ENCODE measurements around the gene GTF2IRD2. TPM values are rescaled to one million over a fixed set of nuclear protein-coding genes. Genes with fewer than 3 reads are reported as not detected.
"Not testable (repeated sequence)": the region's sequence is repeated elsewhere in the genome, so short reads cannot be mapped to it uniquely, and the experiment has no call there.

Gene GTF2IRD2
- 1 to 10 TPM; 4.1 to 4.6 TPM for total RNA-seq

DNA sequence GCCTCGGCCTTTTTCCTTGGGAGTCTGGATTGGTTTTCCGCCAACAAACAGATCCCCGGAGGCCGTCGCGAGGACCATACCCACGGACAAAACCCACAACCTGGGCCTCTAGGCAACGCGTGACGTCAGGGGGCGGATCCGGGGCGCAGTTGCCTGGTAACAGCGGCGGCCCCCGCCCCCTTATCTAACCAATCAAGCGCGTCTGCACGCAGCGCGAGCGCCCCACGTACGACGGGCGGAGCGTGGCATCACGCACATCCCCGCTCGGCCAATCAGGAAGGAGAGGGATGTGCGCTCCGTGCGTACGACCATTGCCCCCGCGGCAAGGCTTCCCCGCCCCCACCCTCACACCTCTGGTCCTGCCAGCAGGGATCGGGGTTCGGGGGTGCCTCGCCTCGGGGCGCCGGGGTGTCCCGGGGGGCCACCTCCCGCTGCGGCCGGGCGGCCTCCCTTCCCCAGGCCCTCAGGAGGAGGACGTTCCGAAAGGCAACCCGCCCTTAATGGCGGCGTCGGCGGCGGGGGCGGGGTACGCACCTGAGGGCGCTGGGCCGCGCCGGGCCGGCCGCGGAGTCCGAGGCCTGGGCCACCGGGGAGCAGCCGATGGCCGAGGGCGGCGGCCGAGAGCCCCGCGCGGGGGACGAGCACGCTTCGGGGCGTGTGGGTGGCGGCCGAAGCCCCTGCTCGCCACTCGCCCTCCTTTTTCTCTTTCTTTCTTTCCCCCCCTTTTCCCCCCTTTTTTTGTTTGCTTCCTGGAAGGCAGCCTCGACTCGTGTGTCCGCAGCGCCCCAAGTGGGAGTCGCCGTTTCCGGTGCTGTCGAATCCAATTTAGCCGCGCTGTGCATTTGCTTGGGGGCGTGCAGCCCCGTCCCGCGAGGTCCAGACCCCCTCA is at the start of gene GTF2IRD2:
Gene GTF2IRD2, minus strand, starts transcription at position 773 of the 889 bp plus-strand sequence. CDS start 15,227 bp downstream, outside the sequence.
- H3K36me3 Mint-ChIP-seq, DNase-seq: not testable (repeated sequence)

DNA sequence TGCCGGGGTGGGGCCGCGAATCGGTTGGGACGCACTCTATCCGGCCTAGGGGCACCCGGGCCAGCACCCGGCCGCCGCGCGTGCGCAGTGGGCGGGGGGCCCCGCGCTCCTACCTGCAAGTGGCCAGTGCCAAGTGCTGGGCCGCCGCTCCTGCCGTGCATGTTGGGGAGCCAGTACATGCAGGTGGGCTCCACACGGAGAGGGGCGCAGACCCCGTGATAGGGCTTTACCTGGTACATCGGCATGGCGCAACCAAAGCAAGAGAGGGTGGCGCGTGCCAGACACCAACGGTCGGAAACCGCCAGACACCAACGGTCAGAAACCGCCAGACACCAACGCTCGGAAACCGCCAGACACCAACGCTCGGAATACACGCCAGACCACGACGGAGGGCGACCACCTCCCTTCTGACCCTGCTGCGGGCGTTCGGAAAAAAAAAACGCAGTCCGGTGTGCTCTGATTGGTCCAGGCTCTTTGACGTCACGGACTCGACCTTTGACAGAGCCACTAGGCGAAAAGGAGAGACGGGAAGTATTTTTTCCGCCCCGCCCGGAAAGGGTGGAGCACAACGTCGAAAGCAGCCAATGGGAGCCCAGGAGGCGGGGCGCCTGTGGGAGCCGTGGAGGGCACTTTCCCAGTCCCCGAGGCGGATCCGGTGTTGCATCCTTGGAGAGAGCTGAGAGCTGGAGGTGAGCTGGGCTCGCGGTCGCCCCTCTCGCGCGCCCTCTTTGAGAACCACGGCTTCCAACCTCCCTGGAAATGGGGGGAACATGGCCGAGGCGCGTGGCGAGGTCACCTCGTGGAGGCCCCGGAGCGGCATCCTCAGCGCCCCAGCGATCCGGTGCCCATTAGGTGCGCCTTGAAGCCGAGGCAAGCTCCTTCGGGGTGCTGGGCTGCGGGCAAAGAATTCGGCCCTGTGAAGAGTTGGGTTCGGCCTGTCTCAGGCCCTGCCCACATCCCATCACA is 39.0 kb upstream of the GTF2IRD2 start:
- H3K4me1 Mint-ChIP-seq, H3K27me3 Mint-ChIP-seq, H3K9me3 Mint-ChIP-seq, H3K36me3 Mint-ChIP-seq: not testable (repeated sequence)
- Mint-ChIP-seq H3K27ac (peak overlapping the region; percentile 85), H3K4me3 (peak overlapping the region; percentile 79)
- peak; percentile 83 for DNase-seq

More for the DNA sequence above, at the start of gene GTF2IRD2:
- Mint-ChIP-seq H3K4me3 (peak within 1 kb of the TSS; percentile 56), H3K27ac (peak within 1 kb of the TSS; percentile 71)
- H3K4me1 Mint-ChIP-seq, H3K9me3 Mint-ChIP-seq, H3K27me3 Mint-ChIP-seq: not testable (repeated sequence)

DNA sequence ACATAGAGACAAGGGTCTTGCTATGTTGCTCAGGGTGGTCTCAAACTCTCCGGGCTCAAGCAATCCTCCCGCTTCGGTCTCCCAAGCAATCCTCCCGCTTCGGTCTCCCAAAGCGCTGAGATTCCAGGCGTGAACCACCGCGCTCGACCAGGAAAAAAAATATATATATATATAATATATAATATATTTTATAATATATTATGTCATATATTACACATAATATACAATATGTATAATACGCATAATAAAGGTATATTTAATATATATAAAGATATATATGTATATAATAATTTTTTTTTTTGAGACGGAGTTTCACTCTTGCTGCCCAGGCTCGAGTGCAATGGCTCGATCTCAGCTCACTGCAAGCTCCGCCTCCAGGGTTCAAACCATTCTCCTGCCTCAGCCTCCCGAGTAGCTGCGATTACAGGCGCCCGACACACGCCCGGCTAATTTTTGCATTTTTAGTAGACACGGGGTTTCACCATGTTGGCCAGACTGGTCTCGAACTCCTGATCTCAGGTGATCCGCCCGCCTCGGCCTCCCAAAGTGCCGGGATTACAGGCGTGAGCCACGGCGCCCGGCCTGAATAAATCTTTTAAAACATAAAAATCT is 38.2 kb upstream of the GTF2IRD2 start:
- H3K4me3 Mint-ChIP-seq, result peak overlapping the region; percentile 72
- not testable (repeated sequence) for H3K9me3 Mint-ChIP-seq, DNase-seq, H3K4me1 Mint-ChIP-seq, H3K36me3 Mint-ChIP-seq, H3K27me3 Mint-ChIP-seq, H3K27ac Mint-ChIP-seq

DNA sequence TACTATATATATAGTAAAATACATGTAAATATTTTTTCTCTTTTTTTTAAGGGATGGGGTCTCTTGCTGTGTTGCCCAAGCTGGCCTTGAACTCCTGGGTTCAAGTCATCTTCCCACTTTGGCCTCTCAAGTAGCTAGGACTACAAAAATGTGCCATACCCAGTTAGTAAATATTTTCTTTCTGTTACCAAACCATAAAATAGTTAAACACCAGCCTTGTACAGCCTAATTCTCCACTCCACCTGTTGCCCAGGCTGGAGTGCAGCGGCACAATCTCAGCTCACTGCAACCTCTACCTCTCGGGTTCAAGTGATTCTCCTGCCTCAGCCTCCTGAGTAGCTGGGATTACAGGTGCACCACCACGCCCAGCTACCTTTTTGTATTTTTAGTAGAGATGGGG is 33.9 kb upstream of the GTF2IRD2 start:
- DNase-seq, H3K4me3 Mint-ChIP-seq, H3K27ac Mint-ChIP-seq, H3K36me3 Mint-ChIP-seq, H3K27me3 Mint-ChIP-seq, H3K4me1 Mint-ChIP-seq, H3K9me3 Mint-ChIP-seq: not testable (repeated sequence)

DNA sequence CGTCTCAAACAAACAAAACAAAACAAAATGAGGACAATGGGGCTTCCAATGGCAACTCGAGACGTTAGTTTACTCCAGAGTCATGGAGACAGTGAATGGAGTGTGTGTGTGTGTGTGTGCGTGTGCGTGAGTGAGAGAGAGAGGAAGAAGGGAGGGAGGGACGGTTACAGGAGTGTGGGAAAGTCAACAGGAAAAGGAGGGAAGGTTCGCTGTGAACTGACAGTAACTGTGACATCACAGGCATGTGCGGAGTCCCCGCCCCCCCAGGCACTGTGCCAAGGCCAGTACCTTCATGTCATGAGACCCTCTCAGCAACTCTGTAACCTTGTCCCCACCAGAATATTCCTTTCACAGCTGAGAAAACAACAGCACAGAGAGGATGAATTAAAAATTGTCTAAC is 30.7 kb upstream of the GTF2IRD2 start:
- H3K27me3 Mint-ChIP-seq, DNase-seq, H3K4me3 Mint-ChIP-seq, H3K9me3 Mint-ChIP-seq, H3K4me1 Mint-ChIP-seq, H3K27ac Mint-ChIP-seq, H3K36me3 Mint-ChIP-seq: not testable (repeated sequence)

DNA sequence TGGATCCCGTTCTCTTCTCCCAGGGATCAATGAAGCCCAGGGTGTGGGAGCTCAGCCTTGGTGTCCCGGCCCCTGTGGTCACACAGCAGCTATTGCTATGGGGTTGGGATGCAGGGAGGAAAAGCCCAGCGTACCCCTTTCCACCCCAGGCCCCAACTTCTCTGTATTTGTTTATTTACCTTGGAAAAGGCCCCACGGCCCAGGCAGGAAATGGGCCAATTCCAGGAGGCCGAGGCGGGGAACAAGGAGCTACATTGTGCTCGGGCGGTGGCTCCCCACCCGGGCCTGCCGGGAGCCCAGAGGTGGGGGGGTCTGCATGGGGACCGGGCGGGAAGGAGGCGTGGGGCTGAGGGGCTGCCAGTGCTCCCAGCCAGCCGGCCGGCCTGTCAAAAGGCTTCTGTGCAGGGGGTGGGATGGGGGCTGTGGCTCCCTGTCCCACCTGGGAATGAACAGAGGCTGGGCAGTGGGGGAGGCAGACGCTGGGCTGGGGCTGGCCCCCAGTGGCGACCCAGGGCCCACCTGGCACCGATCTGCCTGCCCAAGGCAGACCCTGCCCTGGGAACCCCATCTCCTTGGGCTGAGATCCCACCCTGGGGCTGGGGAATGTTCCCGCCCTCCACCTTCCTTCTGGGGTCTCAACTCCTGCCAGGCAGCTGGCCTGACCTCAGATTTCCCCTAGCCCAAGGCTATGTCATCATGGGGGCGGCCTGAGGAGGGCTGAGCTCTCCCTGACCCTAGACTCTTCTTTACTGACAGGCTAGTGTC is 23.5 kb upstream of the GTF2IRD2 start:
- not testable (repeated sequence) for H3K27ac Mint-ChIP-seq, H3K4me3 Mint-ChIP-seq

DNA sequence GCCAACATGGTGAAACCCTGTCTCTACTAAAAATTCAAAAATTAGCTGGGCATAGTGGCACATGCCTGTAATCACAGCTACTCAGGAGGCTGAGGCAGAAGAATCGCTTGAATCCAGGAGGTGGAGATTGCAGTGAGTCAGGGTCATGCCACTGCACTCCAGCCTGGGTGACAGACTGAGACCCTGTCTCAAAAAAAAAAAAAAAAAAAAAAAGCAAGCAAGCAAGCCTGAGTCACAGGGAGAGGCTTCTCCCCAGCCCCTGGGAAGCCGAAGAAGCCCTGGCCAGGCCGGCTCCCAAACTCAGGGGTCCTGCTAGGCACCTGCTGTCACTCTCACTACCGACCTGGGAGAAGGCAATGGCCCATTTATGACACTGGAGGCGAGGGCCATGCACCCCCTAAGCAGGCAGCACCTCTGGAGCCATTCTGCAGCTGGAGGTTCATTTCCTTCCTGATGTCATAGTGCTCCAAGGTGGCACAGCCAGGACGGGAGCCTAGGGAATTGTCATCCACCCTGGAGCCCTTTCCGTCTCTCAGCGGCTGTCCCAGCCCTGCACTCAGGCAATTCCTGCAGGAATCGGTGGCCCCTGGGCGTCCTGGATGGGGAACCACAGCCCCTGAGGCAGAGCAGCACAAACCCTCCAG is 22.8 kb upstream of the GTF2IRD2 start:
- not testable (repeated sequence) for H3K27ac Mint-ChIP-seq, H3K9me3 Mint-ChIP-seq, H3K36me3 Mint-ChIP-seq, H3K4me3 Mint-ChIP-seq, H3K4me1 Mint-ChIP-seq, DNase-seq, H3K27me3 Mint-ChIP-seq

More for the DNA sequence above, 23.5 kb upstream of the GTF2IRD2 start:
- DNase-seq, H3K9me3 Mint-ChIP-seq, H3K36me3 Mint-ChIP-seq, H3K4me1 Mint-ChIP-seq, H3K27me3 Mint-ChIP-seq: not testable (repeated sequence)

DNA sequence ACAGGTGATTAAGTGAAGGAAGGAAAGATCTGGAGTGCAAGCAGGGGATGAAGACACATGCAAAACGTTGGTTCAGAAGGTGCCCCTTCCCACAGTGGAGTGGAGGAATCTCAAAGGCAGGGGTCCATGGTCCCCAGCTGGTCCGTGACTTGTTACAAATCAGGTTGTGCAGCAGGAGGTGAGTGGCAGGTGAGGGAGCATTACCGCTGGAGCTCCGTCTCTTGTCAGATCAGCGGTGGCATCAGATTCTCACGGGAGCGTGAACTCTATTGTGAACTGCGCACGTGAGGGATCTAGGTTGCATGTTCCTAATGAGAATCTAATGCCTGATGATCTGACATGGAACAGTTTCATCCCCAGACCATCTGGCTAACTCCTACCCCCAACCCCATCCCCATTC is 21.1 kb upstream of the GTF2IRD2 start:
- H3K27me3 Mint-ChIP-seq, result not testable (repeated sequence)

DNA sequence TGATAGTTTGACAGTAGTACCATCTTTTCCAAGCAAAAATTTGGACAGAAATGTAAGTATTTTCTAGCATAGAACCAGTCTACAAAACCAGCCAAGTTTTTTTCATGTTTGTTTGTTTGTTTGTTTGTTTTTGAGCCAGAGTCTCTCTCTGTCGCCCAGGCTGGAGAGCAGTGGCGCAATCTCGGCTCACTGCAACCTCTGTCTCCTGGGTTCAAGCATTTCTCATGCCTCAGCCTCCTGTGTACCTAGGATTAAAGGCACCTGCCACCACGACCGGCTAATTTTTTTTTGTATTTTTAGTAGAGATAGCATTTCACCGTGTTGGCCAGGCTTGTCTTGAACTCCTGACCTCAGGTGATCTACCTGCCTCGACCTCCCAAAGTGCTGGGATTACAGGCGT is 14.4 kb upstream of the GTF2IRD2 start:
- H3K27me3 Mint-ChIP-seq, H3K27ac Mint-ChIP-seq, H3K36me3 Mint-ChIP-seq, H3K9me3 Mint-ChIP-seq, H3K4me1 Mint-ChIP-seq, H3K4me3 Mint-ChIP-seq, DNase-seq: not testable (repeated sequence)

More for the DNA sequence above, 21.1 kb upstream of the GTF2IRD2 start:
- not testable (repeated sequence) for H3K4me1 Mint-ChIP-seq, DNase-seq, H3K27ac Mint-ChIP-seq, H3K36me3 Mint-ChIP-seq, H3K4me3 Mint-ChIP-seq, H3K9me3 Mint-ChIP-seq

DNA sequence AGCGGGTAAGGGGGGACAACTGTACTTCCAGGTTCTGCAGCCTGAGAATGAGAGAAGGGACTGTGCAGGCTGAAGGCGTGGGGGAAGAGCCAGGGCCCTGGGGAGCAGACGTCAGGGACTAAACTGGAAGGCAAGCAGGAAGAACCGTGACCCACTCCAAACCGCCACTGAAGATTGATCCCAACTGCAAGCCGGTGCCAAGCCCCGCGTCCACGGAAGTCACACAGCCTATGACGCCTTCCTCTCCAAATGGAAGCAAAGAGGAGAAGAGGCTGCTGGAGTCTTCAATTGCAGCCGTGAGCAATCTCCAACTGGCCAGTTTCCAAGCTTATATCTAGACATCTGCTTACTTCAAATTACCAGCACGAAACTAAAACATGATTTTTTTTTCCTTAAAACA is 1.6 kb downstream of the GTF2IRD2 start:
- DNase-seq, H3K36me3 Mint-ChIP-seq, H3K27me3 Mint-ChIP-seq, H3K4me1 Mint-ChIP-seq, H3K27ac Mint-ChIP-seq, H3K9me3 Mint-ChIP-seq, H3K4me3 Mint-ChIP-seq: not testable (repeated sequence)

DNA sequence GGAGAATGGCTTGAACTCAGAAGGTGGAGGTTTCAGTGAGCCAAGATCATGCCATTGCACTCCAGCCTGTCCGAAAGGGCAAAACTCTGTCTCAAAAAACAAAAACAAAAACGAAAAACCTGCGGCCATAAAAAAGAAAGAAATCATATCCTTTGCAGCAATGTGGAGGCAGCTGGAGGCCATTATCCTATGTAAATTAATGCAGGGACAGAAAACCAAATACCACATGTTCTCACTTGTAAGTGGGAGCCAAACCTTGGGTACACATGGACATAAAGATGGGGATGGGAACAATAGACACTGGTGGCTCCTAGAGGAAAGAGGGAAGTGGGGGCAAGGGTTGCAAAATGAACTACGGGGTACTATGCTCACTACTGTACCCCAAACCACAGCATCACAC is 21.0 kb downstream of the GTF2IRD2 start:
- DNase-seq, H3K4me3 Mint-ChIP-seq, H3K9me3 Mint-ChIP-seq, H3K27ac Mint-ChIP-seq, H3K36me3 Mint-ChIP-seq, H3K4me1 Mint-ChIP-seq, H3K27me3 Mint-ChIP-seq: not testable (repeated sequence)

DNA sequence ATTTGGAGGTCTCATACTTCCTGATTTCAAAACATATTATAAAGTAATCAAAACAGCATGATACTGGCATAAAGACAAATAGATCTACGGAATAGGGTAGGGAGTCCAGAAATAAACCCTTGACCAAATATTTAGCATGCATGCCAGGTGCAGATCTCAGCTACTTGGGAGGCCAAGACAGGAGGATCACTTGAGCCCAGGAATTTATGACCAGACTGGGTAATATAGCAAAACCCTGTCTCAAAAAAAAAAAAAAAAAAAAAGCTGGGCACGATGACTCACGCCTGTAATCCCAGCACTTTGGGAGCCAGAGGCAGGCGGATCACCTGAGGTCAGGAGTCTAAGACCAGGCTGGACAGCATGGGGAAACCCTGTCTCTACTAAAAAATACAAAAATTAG is 21.4 kb downstream of the GTF2IRD2 start:
- H3K4me1 Mint-ChIP-seq, H3K4me3 Mint-ChIP-seq, H3K9me3 Mint-ChIP-seq, DNase-seq, H3K27ac Mint-ChIP-seq, H3K27me3 Mint-ChIP-seq, H3K36me3 Mint-ChIP-seq: not testable (repeated sequence)

DNA sequence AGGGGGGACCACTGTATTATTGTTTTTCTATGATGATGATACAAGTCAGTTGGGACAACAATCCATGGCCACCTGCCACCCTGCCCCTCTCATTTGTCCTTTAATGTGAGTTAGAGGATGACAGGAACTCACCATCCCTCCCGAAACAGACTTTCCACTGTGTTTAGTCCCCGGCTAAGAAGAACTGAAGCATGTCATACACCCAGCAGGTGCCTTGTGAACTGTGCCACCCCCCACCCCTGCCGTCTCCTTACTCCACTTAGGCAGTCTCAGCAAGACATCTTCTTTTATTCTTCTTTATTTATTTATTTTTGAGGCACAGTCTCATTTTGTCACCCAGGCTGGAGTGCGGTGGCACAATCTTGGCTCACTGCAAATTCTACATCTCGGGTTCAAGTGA is 30.1 kb downstream of the GTF2IRD2 start:
- DNase-seq, H3K36me3 Mint-ChIP-seq, H3K27me3 Mint-ChIP-seq, H3K4me3 Mint-ChIP-seq, H3K9me3 Mint-ChIP-seq, H3K27ac Mint-ChIP-seq, H3K4me1 Mint-ChIP-seq: not testable (repeated sequence)

DNA sequence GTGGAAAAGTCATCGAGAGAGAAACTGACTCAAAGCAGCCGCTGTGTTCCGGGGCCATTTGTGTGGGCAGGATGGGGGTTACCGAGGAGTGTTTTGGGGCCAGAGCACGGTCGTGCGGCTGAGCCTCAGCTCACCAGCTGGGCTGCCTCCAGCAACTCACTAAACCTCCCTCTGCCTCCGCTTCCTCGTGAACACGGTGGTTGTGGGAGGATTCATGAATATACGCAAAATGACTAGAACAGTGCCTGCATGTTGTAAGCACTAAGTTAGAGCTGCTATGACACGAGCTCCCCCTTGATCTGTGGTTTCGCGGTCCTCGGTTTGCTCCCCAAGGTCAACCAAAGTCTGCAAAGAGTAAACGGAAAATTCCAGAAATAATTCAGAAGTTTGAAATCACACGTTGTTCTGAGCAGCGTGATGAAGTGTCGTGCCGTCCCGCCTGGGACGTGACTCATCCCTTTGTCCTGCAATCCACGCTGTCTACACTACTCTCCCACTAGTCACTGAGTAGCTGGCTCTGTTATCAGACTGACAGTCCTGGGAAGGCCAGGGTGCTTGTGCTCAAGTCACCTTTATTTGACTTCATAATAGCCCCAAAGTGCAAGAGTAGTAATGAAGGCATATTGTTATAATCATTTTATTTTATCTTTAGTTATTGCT is 31.1 kb downstream of the GTF2IRD2 start:
- H3K27ac Mint-ChIP-seq, H3K4me3 Mint-ChIP-seq, H3K9me3 Mint-ChIP-seq, H3K4me1 Mint-ChIP-seq, H3K27me3 Mint-ChIP-seq, DNase-seq, H3K36me3 Mint-ChIP-seq: not testable (repeated sequence)
